ENCODE measurements around the gene MDFIC.

- TF ChIP-seq GATA1 (IDR thresholded peaks at IDR 0.05; ENCODE audit: low read depth, low read length) (no peak), POLR2A (IDR thresholded peaks at IDR 0.05; ENCODE audit: low read length) (no peak)
These were observed 12.8 kb downstream of the MDFIC start for GRCh38 chr7:114934713-114935112.
